BLaER1 (cell line): ENCODE results near the gene TBC1D5.

Experiments
- H3K27ac ChIP-seq: shearing (Covaris generic); formaldehyde crosslinking; 2 replicates; pipeline ENCODE4 v1.8.1; 2022
- H3K27me3 ChIP-seq: shearing (Covaris generic); formaldehyde crosslinking; 2 replicates; pipeline ENCODE4 v1.8.1; 2022
- H3K36me3 ChIP-seq: shearing (Covaris generic); formaldehyde crosslinking; 2 replicates; pipeline ENCODE4 v1.8.1; 2022
- H3K4me1 ChIP-seq: shearing (Covaris generic); formaldehyde crosslinking; 2 replicates; pipeline ENCODE4 v1.8.1; 2022
- H3K4me2 ChIP-seq: shearing (Covaris generic); formaldehyde crosslinking; 2 replicates; pipeline ENCODE4 v1.8.1; 2022
- H3K4me3 ChIP-seq: shearing (Covaris generic); formaldehyde crosslinking; 2 replicates; pipeline ENCODE4 v1.8.1; 2022
- H3K9ac ChIP-seq: shearing (Covaris generic); formaldehyde crosslinking; 2 replicates; pipeline ENCODE4 v1.8.1; 2022
- H3K9me3 ChIP-seq: shearing (Covaris generic); formaldehyde crosslinking; 2 replicates; pipeline ENCODE4 v1.8.1; 2022
- H4K20me1 ChIP-seq: shearing (Covaris generic); formaldehyde crosslinking; 2 replicates; pipeline ENCODE4 v1.8.1; 2022
- Cebpa-rat ChIP-seq: shearing (Covaris generic); IDR thresholded peaks from 2 replicates; pipeline ENCODE4 v1.8.1; 2022

TBC1D5 gene

DNA sequence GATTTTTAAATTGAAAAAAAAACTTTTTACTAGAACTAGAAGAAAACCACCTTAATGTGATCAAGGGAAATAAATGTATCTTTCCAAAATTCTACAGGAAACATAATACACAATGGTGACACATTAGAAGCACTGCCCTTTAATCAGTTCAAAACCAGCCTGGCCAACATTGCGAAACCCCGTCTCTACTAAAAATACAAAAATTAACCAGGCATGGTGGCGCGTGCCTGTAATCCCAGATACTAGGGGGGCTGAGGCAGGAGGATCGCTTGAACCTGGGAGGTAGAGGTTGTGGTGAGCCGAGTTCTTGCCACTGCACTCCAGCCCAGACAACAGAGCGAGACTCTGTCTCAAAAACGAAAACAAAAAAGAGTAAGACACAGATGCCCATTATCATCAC is 134.5 kb downstream of the TBC1D5 start:
- Histone ChIP-seq H3K27me3 (no peaks in the 10 kb centered on the region), H3K9me3 (peaks cover 20% of the 10 kb centered on the region), H3K36me3 (peaks cover 20% of the 10 kb centered on the region), H3K9ac (no peak overlapping the region), H3K27ac (no peak overlapping the region), H3K4me3 (no peak overlapping the region), H3K4me2 (no peak overlapping the region), H3K4me1 (no peaks in the 10 kb centered on the region), H4K20me1 (no peaks in the 10 kb centered on the region)
- TF ChIP-seq Cebpa-rat: 0 out of 2 replicates have a peak, but pooled peaks have one; percentile 12

GRCh38 chr3:17605934-17606333 is 136.5 kb downstream of the TBC1D5 start:
- no peak for TF ChIP-seq Cebpa-rat
- Histone ChIP-seq H3K4me3 (no peak overlapping the region), H4K20me1 (no peaks in the 10 kb centered on the region), H3K36me3 (peaks cover 19% of the 10 kb centered on the region), H3K9me3 (peaks cover 37% of the 10 kb centered on the region), H3K27ac (no peak overlapping the region), H3K4me2 (no peak overlapping the region), H3K9ac (no peak overlapping the region), H3K27me3 (no peaks in the 10 kb centered on the region), H3K4me1 (no peaks in the 10 kb centered on the region)

DNA sequence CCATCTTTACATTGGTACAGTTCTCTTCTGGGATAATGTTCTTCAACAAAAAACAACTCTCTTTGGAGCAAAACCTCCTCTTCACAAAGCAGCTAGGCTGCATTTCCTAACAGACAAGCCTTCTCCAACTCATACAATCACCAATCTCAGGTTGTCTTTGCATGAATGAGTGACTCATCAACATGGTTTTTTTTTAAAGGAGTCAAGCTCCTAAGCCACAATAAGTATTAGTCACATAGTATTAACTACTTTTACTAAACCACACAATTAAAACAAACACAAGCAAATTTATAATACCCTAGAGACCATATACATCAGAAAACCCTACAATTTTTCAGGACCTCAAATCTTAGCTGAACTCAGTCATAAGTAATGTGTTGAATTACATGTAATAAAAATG is 137.4 kb downstream of the TBC1D5 start:
- H3K27me3 ChIP-seq: no peaks in the 10 kb centered on the region
- H3K4me3 ChIP-seq: no peak overlapping the region
- no peak overlapping the region for H3K9ac ChIP-seq
- no peak for TF ChIP-seq Cebpa-rat
- H4K20me1 ChIP-seq: no peaks in the 10 kb centered on the region
- no peak overlapping the region for H3K27ac ChIP-seq
- H3K36me3 ChIP-seq: peaks cover 19% of the 10 kb centered on the region
- peaks cover 38% of the 10 kb centered on the region for H3K9me3 ChIP-seq
- no peaks in the 10 kb centered on the region for H3K4me1 ChIP-seq
- H3K4me2 ChIP-seq: no peak overlapping the region

DNA sequence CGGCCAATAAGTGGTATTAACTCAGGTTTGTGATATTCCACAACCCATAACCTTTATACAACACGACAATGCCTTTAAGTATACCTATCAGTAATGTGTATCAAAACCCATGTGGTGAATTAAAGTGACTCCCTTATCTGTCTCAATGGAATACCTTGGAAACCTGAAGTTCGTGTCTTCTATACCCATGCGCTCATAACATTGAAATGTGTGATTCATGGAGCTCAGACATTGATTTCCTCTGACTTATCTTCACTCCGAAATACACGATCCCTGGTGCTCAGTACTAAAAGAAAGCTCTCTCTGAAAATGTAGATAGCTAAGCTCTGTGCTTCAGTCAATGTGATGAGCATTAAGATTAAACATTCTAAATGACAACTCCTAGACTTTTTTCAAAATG is 140.3 kb downstream of the TBC1D5 start:
- peaks cover 48% of the 10 kb centered on the region for H3K9me3 ChIP-seq
- H3K9ac ChIP-seq: no peak overlapping the region
- H4K20me1 ChIP-seq: peaks cover 6% of the 10 kb centered on the region; the same call in 1 of the 2 replicates
- no peaks in the 10 kb centered on the region for H3K27me3 ChIP-seq
- TF ChIP-seq Cebpa-rat: no peak
- no peaks in the 10 kb centered on the region for H3K4me1 ChIP-seq
- no peak overlapping the region for H3K4me2 ChIP-seq
- no peak overlapping the region for H3K4me3 ChIP-seq
- H3K27ac ChIP-seq: no peak overlapping the region
- peaks cover 27% of the 10 kb centered on the region for H3K36me3 ChIP-seq

DNA sequence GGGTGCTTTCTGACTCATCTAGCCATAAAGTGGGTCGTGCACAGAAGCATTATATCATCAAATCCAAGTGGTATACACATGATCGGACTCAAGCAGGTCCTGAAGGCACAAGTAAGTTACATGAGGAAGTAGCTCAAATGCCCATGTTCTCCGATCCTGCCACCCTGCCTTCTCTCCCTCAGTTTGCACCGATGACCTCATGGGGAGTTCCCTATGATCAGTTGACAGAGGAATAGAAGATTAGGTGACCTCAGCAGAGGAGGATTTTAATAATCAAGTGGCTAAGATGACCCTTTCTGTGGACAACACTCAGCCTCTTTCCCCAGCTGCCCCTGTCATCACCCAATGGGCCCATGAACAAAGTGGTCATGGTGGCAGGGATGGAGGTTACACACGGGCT is 149.5 kb downstream of the TBC1D5 start:
- Histone ChIP-seq H3K36me3 (peaks cover 62% of the 10 kb centered on the region), H4K20me1 (no peaks in the 10 kb centered on the region), H3K27me3 (no peaks in the 10 kb centered on the region), H3K4me3 (no peak overlapping the region), H3K4me1 (no peaks in the 10 kb centered on the region), H3K4me2 (no peak overlapping the region), H3K9me3 (peaks cover 61% of the 10 kb centered on the region), H3K27ac (no peak overlapping the region), H3K9ac (no peak overlapping the region)
- TF ChIP-seq Cebpa-rat: no peak

- no peak overlapping the region for H3K9ac ChIP-seq
- H3K4me1 ChIP-seq: no peaks in the 10 kb centered on the region
- no peak overlapping the region for H3K4me3 ChIP-seq
- peaks cover 58% of the 10 kb centered on the region for H3K36me3 ChIP-seq
- H4K20me1 ChIP-seq: no peaks in the 10 kb centered on the region
- no peaks in the 10 kb centered on the region for H3K27me3 ChIP-seq
- H3K27ac ChIP-seq: no peak overlapping the region
- no peak overlapping the region for H3K4me2 ChIP-seq
- peaks cover 61% of the 10 kb centered on the region for H3K9me3 ChIP-seq
- no peak for TF ChIP-seq Cebpa-rat
Observed at GRCh38 chr3:17590465-17590864, 152.0 kb downstream of the TBC1D5 start.

DNA sequence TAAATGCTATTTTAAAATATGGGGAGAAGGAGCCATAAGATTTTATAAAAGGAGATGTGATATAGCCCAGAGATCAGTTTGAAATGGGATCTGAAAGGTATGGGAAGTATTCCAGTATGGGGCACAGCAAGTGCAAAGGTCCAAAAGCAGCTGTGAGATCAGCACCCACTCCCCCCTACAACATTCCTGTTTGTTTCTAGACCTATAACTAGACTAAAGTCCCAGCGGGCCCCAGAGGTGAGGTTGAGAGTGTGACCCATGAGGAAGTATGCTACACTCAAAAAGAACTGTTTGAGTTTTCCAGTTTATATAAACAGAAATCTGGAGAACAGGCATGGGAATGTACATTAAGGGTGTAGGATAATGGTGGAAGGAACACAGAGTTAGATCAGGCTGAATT is 152.5 kb downstream of the TBC1D5 start:
- Histone ChIP-seq H3K36me3 (peaks cover 55% of the 10 kb centered on the region), H3K4me3 (no peak overlapping the region), H3K27ac (no peak overlapping the region), H3K9me3 (peaks cover 57% of the 10 kb centered on the region), H3K27me3 (no peaks in the 10 kb centered on the region), H3K4me2 (no peak overlapping the region), H4K20me1 (no peaks in the 10 kb centered on the region), H3K4me1 (no peaks in the 10 kb centered on the region), H3K9ac (no peak overlapping the region)
- no peak for TF ChIP-seq Cebpa-rat

GRCh38 chr3:17588422-17588821 is 154.0 kb downstream of the TBC1D5 start:
- Histone ChIP-seq H3K4me1 (no peaks in the 10 kb centered on the region), H3K27ac (no peak overlapping the region), H4K20me1 (no peaks in the 10 kb centered on the region), H3K4me2 (no peak overlapping the region), H3K4me3 (no peak overlapping the region), H3K9ac (no peak overlapping the region), H3K9me3 (peaks cover 44% of the 10 kb centered on the region), H3K27me3 (no peaks in the 10 kb centered on the region), H3K36me3 (peaks cover 44% of the 10 kb centered on the region)
- no peak for TF ChIP-seq Cebpa-rat

- no peaks in the 10 kb centered on the region for H3K27me3 ChIP-seq
- TF ChIP-seq Cebpa-rat: no peak
- H3K4me3 ChIP-seq: no peak overlapping the region
- H4K20me1 ChIP-seq: no peaks in the 10 kb centered on the region
- H3K4me2 ChIP-seq: no peak overlapping the region
- 0 out of 2 replicates have a peak, but pooled peaks cover 3% of the 10 kb centered on the region for H3K4me1 ChIP-seq
- no peak overlapping the region for H3K9ac ChIP-seq
- H3K27ac ChIP-seq: no peak overlapping the region
- peaks cover 17% of the 10 kb centered on the region for H3K9me3 ChIP-seq
- peaks cover 18% of the 10 kb centered on the region for H3K36me3 ChIP-seq
Observed at GRCh38 chr3:17585394-17586325, 156.8 kb downstream of the TBC1D5 start.

DNA sequence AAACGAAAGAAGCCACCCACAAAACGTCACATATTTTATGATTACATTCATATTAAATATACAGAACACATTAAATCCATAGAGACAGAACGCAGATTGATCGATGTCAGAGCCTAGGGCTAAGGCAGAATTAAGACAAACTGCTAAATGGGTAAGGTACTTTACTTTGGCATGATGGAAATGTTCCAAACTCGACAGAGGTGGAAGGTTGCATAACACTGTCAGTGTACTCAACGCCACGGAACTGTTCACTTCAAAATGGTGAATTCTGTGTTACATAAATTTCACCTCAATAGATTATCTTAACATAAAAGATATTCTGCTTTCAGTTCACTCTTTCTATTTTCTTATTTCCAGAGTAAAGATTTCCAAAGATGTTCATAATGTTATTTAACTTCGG is 158.4 kb downstream of the TBC1D5 start:
- H3K4me2 ChIP-seq: no peak overlapping the region
- no peak overlapping the region for H3K4me3 ChIP-seq
- H3K4me1 ChIP-seq: peaks cover 16% of the 10 kb centered on the region

More for the DNA sequence above, 158.4 kb downstream of the TBC1D5 start:
- H3K36me3 ChIP-seq: 0 out of 2 replicates have a peak, but pooled peaks cover 5% of the 10 kb centered on the region
- H3K9ac ChIP-seq: no peak overlapping the region
- H4K20me1 ChIP-seq: no peaks in the 10 kb centered on the region; the same call in 1 of the 2 replicates
- no peak overlapping the region for H3K27ac ChIP-seq
- no peak for TF ChIP-seq Cebpa-rat
- H3K27me3 ChIP-seq: no peaks in the 10 kb centered on the region
- peaks cover under 1% of the 10 kb centered on the region; the same call in 1 of the 2 replicates for H3K9me3 ChIP-seq
